Calu3 (cell line): ENCODE results near the gene UTP15. TPM values are rescaled to one million over a fixed set of nuclear protein-coding genes. Genes with fewer than 3 reads are reported as not detected.

Experiments used
- BruUV-seq: library from RNA; stranded (reverse); fragments of 400-500 nt; replicated peaks from 2 replicates; lab custom pipeline; 2021; lab: Mats Ljungman, UMichigan
- CTCF ChIA-PET: fragments of 300-600 bp; sonication (Branson Sonifier 250); formaldehyde crosslinking; loops from one replicate; lab custom pipeline; 2022; ENCODE audit warnings: antibody characterized with exemption; lab: Charles Lee
- DNase-seq: peaks from one replicate; pipeline ENCODE4 v3.0.0; 2022
- H3K27ac Mint-ChIP-seq: one replicate; pipeline ENCODE4 v1.8.0; 2022; ENCODE audit warnings: mixed read lengths; ENCODE audit not compliant: unreplicated experiment
- H3K27me3 Mint-ChIP-seq: one replicate; pipeline ENCODE4 v1.8.0; 2022; ENCODE audit warnings: mixed read lengths; ENCODE audit not compliant: unreplicated experiment
- H3K36me3 Mint-ChIP-seq: one replicate; pipeline ENCODE4 v1.8.0; 2022; ENCODE audit warnings: mild to moderate bottlenecking, moderate library complexity, mixed read lengths; ENCODE audit not compliant: insufficient read depth, unreplicated experiment
- H3K4me1 Mint-ChIP-seq: one replicate; pipeline ENCODE4 v1.8.0; 2022; ENCODE audit warnings: mild to moderate bottlenecking, low read depth, mixed read lengths; ENCODE audit not compliant: unreplicated experiment
- H3K4me3 Mint-ChIP-seq: one replicate; pipeline ENCODE4 v1.8.0; 2022; ENCODE audit warnings: mild to moderate bottlenecking, low read depth, moderate library complexity, mixed read lengths; ENCODE audit not compliant: unreplicated experiment
- H3K9me3 Mint-ChIP-seq: one replicate; pipeline ENCODE4 v1.8.0; 2022; ENCODE audit warnings: low read depth, mixed read lengths; ENCODE audit not compliant: unreplicated experiment
- intact Hi-C: fragments of 100-400 bp; cut with micrococcal nuclease; formaldehyde crosslinking; loops from one replicate; pipeline ENCODE4 v1.10.0; 2022; ENCODE audit not compliant: unreplicated experiment
- total RNA-seq: library from RNA; stranded (reverse); gene quantifications from 2 replicates; pipeline ENCODE4 v1.2.3, GENCODE V29; 2022
- TF ChIP-seq, protein P1 (sequence below): fragments of 200-600 bp; IDR thresholded peaks from one replicate; pipeline ENCODE4 v1.8.0; 2022; ENCODE audit warnings: antibody characterized with exemption; ENCODE audit not compliant: unreplicated experiment

UTP15 gene
- total RNA-seq, 1 experiment from 2014 or later: 44.4 TPM

DNA sequence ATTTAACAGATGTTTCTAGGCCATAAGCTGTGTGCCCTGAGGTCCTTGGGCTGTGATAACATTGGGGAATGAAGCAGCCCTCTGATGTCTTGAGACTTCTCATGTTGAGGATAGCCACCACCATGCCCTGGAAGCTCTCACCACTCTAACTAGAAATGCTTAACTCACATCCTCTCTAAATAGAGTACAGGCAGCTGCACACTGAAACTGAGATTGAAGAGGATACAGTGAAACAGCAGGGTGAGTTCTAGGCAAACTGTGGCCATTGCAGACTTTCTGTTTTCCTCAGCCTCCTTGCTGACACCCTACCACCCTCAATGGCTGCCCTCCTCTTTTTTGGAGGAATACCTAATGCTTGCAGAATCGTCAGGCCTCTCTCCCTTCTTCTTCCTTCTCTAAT, 22.4 kb downstream of the UTP15 start:
- no peaks in the 10 kb centered on the region for H3K27me3 Mint-ChIP-seq
- no peak overlapping the region for H3K27ac Mint-ChIP-seq
- H3K4me1 Mint-ChIP-seq: peaks cover 18% of the 10 kb centered on the region
- CTCF ChIA-PET: no interaction called here
- no peaks in the 10 kb centered on the region for H3K36me3 Mint-ChIP-seq
- TF ChIP-seq, protein P1, sequence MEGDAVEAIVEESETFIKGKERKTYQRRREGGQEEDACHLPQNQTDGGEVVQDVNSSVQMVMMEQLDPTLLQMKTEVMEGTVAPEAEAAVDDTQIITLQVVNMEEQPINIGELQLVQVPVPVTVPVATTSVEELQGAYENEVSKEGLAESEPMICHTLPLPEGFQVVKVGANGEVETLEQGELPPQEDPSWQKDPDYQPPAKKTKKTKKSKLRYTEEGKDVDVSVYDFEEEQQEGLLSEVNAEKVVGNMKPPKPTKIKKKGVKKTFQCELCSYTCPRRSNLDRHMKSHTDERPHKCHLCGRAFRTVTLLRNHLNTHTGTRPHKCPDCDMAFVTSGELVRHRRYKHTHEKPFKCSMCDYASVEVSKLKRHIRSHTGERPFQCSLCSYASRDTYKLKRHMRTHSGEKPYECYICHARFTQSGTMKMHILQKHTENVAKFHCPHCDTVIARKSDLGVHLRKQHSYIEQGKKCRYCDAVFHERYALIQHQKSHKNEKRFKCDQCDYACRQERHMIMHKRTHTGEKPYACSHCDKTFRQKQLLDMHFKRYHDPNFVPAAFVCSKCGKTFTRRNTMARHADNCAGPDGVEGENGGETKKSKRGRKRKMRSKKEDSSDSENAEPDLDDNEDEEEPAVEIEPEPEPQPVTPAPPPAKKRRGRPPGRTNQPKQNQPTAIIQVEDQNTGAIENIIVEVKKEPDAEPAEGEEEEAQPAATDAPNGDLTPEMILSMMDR: no peak
- BruUV-seq: no TSS peak
- no peaks in the 10 kb centered on the region for H3K9me3 Mint-ChIP-seq
- H3K4me3 Mint-ChIP-seq: no peak overlapping the region
- no peak for DNase-seq
- intact Hi-C loops: no loop called here

- Mint-ChIP-seq H3K27ac (no peak overlapping the region), H3K27me3 (no peaks in the 10 kb centered on the region), H3K4me1 (peaks cover 23% of the 10 kb centered on the region), H3K4me3 (no peak overlapping the region), H3K9me3 (no peaks in the 10 kb centered on the region), H3K36me3 (no peaks in the 10 kb centered on the region)
- BruUV-seq: no TSS peak
- intact Hi-C loops: loop anchor here (1.0 to 10.0 kb wide), 4 partner anchors 36 to 1054 kb away; partner anchors contain the start of genes ARHGEF28 and ENC1
- CTCF ChIA-PET: interaction anchor here (0.6 to 3.1 kb wide), 14 partner anchors 15 to 311 kb away, joined by 3 to 39 read pairs (median 6); no protein-coding TSS in a partner anchor
- TF ChIP-seq, protein P1: peak; percentile 84
- DNase-seq: peak; percentile 82
Measured at GRCh38 chr5:73591102-73591695, 25.7 kb downstream of the UTP15 start.

- H3K27ac Mint-ChIP-seq: no peak overlapping the region
- peak; percentile 29 for DNase-seq
- BruUV-seq: no TSS peak
Measured at GRCh38 chr5:73591698-73592501, 26.4 kb downstream of the UTP15 start.

DNA sequence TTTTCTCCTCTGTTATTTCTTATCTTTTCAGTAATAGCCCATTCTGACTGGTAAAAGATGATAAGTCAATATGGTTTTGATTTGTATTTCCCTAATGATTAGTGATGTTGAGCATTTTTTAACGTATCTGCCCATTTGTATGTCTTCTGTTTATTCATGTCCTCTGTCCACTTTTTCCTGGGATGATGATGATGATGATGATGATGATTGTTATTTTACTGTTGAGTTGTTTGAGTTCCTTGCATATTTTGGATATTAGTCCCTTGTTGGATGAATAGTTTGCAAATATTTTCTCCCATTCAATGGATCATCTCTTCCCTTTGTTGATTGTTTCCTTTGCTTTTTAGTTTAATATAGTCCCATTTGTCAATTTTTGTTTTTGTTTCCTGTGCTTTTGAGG, 27.0 kb downstream of the UTP15 start:
- TF ChIP-seq, protein P1: no peak
- Mint-ChIP-seq H3K4me1 (peaks cover 29% of the 10 kb centered on the region), H3K36me3 (no peaks in the 10 kb centered on the region), H3K27me3 (no peaks in the 10 kb centered on the region), H3K4me3 (no peak overlapping the region), H3K9me3 (no peaks in the 10 kb centered on the region), H3K27ac (no peak overlapping the region)
- CTCF ChIA-PET: interaction anchor here (1.2 to 3.1 kb wide), 3 partner anchors 73 to 200 kb away, joined by 3 to 39 read pairs (median 15); no protein-coding TSS in a partner anchor
- DNase-seq: no peak
- no TSS peak for BruUV-seq
- intact Hi-C loops: loop anchor here (5.0 to 10.0 kb wide), 2 partner anchors 35 to 1052 kb away; partner anchors contain the start of genes ARHGEF28 and ENC1

More at GRCh38 chr5:73591698-73592501, 26.4 kb downstream of the UTP15 start:
- intact Hi-C loops: loop anchor here (1.0 to 10.0 kb wide), 4 partner anchors 35 to 1053 kb away; partner anchors contain the start of genes ARHGEF28 and ENC1
- TF ChIP-seq, protein P1: no peak
- CTCF ChIA-PET: interaction anchor here (0.7 to 3.1 kb wide), 11 partner anchors 14 to 310 kb away, joined by 3 to 39 read pairs (median 6); no protein-coding TSS in a partner anchor
- Mint-ChIP-seq H3K4me1 (peaks cover 26% of the 10 kb centered on the region), H3K9me3 (no peaks in the 10 kb centered on the region), H3K27me3 (no peaks in the 10 kb centered on the region), H3K4me3 (no peak overlapping the region), H3K36me3 (no peaks in the 10 kb centered on the region)
